ENCODE results near the gene CCDC71.
A peak's percentile ranks its signal among the peaks of the same experiment; 100 is the strongest.

- TF ChIP-seq, protein P1, sequence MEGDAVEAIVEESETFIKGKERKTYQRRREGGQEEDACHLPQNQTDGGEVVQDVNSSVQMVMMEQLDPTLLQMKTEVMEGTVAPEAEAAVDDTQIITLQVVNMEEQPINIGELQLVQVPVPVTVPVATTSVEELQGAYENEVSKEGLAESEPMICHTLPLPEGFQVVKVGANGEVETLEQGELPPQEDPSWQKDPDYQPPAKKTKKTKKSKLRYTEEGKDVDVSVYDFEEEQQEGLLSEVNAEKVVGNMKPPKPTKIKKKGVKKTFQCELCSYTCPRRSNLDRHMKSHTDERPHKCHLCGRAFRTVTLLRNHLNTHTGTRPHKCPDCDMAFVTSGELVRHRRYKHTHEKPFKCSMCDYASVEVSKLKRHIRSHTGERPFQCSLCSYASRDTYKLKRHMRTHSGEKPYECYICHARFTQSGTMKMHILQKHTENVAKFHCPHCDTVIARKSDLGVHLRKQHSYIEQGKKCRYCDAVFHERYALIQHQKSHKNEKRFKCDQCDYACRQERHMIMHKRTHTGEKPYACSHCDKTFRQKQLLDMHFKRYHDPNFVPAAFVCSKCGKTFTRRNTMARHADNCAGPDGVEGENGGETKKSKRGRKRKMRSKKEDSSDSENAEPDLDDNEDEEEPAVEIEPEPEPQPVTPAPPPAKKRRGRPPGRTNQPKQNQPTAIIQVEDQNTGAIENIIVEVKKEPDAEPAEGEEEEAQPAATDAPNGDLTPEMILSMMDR (IDR thresholded peaks at IDR 0.05), result peak in 2 of 6 experiments; percentile 16 to 22
- TF ChIP-seq POLR2A (IDR thresholded peaks at IDR 0.05), result peak; percentile 70 to 77
Observed at GRCh38 chr3:49132437-49133225, 33.5 kb downstream of the CCDC71 start, which contains the start of gene LAMB2.

All from adrenal gland (tissue), 5 donors.